NCI-H2107 treated with DMSO at 0.1 percent for 48 hours (cell line): ENCODE measurements around the gene NR2F1-AS1.

Experiments used
- DNase-seq: peaks from one replicate; lab custom pipeline; 2025; ENCODE audit not compliant: unreplicated experiment; lab: John Stamatoyannopoulos, UW

Gene NR2F1-AS1

GRCh38 chr5:93603078-93603792 is 22.2 kb upstream of the NR2F1-AS1 start:
- DNase-seq, result no peak

GRCh38 chr5:93602241-93603077 is 21.4 kb upstream of the NR2F1-AS1 start:
- DNase-seq, result no peak

GRCh38 chr5:93601802-93602155 is 20.8 kb upstream of the NR2F1-AS1 start:
- DNase-seq, result no peak

GRCh38 chr5:93601071-93601801 is 20.2 kb upstream of the NR2F1-AS1 start:
- no peak for DNase-seq

GRCh38 chr5:93600409-93601070 is 19.5 kb upstream of the NR2F1-AS1 start:
- DNase-seq, result no peak

GRCh38 chr5:93599399-93600120 is 18.5 kb upstream of the NR2F1-AS1 start:
- DNase-seq, result no peak

GRCh38 chr5:93599001-93599379 is 18.0 kb upstream of the NR2F1-AS1 start:
- no peak for DNase-seq

GRCh38 chr5:93598091-93599000 is 17.3 kb upstream of the NR2F1-AS1 start:
- no peak for DNase-seq

GRCh38 chr5:93596676-93597490 is 15.9 kb upstream of the NR2F1-AS1 start:
- no peak for DNase-seq

GRCh38 chr5:93596310-93596675 is 15.3 kb upstream of the NR2F1-AS1 start:
- DNase-seq, result no peak

GRCh38 chr5:93595420-93596147 is 14.6 kb upstream of the NR2F1-AS1 start:
- no peak for DNase-seq

- no peak for DNase-seq
Measured at GRCh38 chr5:93594591-93595419, 13.8 kb upstream of the NR2F1-AS1 start.

GRCh38 chr5:93593476-93594131 is 12.6 kb upstream of the NR2F1-AS1 start:
- DNase-seq, result no peak

- no peak for DNase-seq
Measured at GRCh38 chr5:93592883-93593282, 11.9 kb upstream of the NR2F1-AS1 start.

- no peak for DNase-seq
Measured at GRCh38 chr5:93591323-93591945, 10.4 kb upstream of the NR2F1-AS1 start.

GRCh38 chr5:93590493-93590892 is 9.5 kb upstream of the NR2F1-AS1 start:
- DNase-seq, result no peak
